GM18502 (cell line): ENCODE data around the gene HCN3.

Experiments
- ATAC-seq: cut with Tn5 transposase; IDR thresholded peaks from one replicate; pipeline ENCODE4 v1.9.1; 2021; ENCODE audit warnings: mild to moderate bottlenecking; ENCODE audit not compliant: unreplicated experiment, poor library complexity

The HCN3 gene

DNA sequence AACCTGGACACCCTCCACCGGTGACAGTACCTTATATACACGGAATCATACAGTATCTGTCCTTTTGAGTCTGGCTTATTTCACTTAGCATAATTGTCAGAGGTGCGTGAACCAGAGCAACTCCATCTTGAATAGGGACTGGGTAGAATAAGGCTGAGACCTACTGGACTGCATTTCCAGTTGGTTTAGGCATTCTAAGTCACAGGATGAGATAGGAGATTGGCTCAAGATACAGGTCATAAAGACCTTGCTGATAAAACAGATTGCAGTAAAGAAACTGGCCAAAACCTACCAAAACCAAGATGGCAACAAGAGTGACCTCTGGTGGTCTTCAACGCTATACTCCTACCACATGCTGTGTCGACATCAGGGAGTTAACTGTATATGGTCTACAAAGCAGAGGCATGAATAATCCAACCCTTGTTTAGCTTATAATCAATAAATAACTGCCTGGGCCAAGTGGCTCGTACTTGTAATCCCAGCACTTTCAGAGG, 30.0 kb downstream of the HCN3 start:
- ATAC-seq, result no peak

DNA sequence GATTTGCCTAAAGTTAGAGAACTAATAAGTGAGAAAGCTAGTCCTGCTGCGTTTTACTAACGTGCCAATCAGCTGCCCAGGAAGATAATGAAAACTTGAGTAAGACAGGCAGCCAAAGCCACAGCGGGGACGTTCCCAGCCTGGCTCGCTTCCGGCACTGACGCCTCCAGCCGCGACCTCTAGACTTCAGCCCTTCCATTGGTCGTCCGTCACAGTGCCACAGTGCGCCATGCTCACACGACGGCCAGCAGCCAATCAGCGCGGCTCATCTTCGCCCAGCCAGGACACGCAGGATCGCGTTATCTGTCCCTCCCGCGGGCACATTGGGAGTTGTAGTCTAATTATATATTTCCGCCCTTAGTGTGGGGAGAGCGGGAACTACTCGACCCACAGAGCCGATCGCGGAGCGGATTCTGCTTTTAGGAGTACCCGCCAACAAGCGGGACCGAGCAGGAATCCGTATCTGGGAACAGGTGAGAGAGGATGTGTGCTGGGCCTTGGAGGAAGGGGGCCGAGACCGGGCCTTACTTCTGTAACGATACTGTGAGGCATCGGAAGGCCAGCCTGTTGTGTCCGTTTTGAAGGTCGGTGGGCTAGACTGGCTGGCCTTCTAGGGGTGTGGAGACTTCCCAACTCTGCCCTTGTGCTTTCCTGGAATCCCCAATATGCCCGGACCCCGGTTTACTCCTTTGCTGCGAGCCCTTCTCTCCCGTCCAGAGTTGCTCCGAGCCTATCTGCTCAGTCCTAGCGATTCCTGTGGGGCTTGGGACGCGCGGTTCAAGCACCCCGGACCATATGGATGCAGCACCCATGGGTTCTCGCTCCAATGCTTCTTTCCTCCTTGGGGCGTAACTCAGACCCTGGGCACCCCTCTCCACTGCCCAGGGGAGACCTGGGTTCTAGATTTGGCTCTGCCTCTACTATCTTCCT, 31.5 kb downstream of the HCN3 start, which contains the start of gene FDPS:
Gene FDPS, plus strand, starts transcription at position 374 of the 930 bp plus-strand sequence. CDS start 924 bp downstream, outside the sequence.
- ATAC-seq, result peak; percentile 96

DNA sequence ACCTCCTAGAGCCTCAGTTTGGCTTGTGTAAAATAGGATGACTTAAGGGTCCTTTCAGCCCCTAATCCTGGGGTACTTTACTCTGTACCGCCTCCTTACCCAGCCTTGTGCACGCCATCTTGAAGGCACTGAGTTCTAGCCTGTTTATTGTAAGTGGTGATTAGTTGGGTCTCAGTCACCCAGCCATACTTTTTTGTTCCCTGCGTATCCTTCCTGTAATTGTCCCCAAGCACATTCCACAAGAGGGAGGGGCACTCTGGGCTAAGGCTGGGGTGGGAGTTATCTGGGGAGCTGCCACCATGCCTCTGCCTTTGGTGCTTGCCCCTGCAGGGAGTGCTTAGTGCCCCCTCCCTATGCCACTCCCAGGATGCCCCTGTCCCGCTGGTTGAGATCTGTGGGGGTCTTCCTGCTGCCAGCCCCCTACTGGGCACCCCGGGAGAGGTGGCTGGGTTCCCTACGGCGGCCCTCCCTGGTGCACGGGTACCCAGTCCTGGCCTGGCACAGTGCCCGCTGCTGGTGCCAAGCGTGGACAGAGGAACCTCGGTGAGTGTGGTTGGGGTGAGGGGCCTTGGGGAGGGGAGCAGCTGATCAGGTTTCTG, 32.3 kb downstream of the HCN3 start:
- ATAC-seq, result no peak

DNA sequence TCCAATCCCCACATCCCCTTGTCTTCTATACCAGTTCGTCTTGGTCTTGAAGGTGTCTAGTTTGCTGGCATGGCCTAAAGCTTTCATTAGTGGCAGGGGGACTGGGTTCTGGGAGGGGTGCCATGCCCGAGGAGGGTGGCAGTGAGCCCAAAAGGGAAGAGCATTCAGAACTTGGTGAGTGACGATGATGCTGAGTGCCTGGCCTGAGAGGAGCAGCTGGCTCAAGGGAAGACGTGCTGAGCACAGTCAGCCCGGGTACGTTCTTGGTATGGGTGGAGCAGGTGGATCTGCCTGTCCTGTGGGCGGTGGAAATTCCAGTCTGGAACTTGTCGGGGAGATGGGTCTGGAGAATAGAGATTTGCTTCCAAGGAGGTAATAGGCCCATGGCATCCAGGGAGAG, 36.0 kb downstream of the HCN3 start:
- ATAC-seq, result no peak

DNA sequence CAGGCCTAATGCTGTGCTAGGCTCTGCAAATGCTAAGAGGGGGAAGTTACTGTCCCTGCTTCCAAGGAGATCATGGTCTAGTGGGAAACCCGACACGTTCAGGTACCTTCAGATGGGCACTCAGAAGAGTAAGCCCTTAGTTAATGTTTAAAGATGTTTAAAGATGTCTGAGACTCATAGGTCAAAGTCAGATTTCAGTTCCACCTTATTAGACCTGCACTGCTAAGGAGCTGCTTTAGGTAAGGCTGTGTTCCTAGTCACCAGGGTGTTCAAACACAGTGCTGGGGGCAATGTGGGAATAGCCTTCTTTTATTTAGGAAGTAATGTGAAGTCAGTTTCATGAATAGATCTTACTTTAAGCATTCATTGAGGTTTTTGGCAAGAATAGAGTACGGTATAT, 39.7 kb downstream of the HCN3 start:
- no peak for ATAC-seq

DNA sequence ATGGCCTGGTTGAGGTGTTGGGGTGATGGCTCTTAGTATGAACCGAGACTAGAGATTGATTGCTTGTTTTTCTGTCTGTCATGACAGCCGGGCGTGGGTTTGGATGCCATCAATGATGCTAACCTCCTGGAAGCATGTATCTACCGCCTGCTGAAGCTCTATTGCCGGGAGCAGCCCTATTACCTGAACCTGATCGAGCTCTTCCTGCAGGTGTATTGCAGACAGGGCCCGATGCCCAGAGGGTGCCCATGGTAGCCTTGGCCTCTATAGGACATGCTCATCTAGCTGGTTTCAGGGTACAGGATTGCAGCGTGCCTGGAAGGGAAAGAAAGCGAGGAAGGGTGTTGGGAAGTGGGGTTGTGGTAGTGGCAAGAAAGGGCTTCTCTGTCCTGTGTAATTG, 40.8 kb downstream of the HCN3 start:
- ATAC-seq, result no peak

DNA sequence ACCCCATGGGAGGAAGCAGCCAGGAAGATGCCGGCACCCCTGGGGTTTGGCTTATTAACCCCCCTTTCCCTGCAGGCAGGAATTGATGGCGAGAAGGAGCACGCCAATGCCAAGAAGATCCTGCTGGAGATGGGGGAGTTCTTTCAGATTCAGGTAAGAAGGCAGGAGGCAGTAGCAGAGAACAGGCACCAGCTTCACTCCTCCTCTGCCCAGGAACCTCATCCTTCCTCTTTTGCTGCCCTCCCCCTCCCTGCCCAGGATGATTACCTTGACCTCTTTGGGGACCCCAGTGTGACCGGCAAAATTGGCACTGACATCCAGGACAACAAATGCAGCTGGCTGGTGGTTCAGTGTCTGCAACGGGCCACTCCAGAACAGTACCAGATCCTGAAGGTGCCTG, 42.3 kb downstream of the HCN3 start:
- ATAC-seq, result no peak

DNA sequence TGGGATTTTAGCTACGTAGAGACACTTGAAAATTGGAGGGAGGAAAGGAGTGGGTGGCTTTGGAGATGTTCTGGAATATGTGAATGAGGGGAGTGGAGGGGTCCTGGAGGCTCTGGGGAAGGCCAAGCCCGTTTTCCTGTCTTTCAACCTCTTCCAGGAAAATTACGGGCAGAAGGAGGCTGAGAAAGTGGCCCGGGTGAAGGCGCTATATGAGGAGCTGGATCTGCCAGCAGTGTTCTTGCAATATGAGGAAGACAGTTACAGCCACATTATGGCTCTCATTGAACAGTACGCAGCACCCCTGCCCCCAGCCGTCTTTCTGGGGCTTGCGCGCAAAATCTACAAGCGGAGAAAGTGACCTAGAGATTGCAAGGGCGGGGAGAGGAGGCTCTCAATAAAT, 43.0 kb downstream of the HCN3 start:
- no peak for ATAC-seq

DNA sequence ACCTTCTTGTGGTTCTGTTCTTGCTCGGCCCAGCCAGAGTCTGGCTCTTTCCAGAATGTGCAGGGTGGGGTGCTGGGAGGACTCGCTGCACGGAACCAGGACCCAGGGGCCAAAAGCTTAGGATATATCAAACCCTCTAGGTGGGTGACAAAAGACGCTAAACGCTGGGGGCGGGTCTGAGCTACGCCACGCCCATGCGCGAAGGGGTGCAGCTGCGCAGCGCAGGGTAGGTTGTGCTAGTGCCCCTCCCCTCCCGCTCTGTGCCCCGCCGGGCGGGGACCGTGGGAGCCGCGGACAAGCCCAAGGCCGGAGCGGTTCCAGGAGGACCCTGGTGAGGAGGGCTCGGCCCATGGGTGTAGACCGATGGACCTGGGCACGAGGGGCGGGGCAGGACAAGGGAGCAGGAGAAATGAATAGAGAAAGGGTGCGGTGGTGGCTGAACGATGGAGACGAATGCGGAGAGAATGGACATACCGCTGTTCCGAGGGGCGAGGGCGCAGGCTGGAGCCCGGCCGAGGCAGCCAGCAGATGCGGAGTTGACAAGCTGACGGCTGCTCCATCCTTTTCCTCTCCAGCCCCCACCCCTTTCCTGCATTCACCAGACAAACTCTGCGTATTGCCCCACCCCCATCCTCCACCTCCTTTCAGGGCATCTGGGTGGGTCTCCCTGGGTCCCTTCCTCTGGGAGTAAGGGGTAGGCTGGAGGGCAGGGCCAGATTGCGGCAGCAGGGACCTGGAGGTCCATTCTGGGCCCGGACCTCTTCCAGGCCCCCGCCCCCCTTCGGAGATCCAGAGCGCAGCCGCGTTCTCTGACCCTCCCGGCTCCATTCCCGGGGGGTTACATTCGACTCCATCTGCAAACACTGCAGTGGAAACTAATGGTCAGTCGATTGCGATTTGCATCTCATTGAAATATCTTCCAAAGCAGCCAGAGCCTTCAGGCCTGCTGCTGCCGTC, 43.7 kb downstream of the HCN3 start, which contains the start of gene RUSC1:
Gene RUSC1, plus strand, starts transcription at position 234 of the 957 bp plus-strand sequence. CDS start 880 bp downstream, outside the sequence.
- ATAC-seq, result no peak

DNA sequence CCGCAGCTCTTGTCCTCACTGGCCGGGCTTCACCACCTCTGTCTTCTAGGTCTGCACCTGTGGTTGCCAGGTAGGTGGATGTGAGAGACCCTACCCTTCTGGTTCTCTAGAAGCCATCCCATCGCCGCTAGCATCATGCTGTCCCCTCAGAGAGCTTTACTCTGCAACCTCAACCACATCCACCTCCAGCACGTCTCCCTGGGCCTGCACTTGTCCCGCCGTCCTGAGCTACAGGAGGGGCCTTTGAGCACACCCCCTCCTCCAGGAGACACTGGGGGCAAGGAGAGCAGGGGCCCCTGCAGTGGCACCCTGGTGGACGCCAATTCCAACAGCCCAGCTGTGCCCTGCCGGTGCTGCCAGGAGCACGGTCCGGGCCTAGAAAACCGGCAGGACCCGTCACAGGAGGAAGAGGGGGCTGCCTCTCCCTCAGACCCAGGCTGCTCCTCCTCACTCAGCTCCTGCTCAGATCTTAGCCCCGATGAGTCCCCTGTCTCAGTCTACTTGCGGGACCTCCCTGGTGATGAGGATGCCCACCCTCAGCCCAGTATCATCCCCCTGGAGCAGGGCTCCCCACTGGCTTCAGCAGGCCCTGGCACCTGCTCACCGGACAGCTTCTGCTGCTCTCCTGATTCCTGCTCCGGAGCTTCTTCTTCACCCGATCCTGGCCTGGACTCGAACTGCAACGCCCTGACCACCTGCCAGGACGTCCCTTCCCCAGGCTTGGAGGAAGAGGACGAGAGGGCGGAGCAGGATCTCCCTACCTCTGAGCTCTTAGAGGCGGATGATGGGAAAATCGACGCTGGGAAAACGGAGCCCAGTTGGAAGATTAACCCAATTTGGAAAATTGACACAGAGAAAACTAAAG, 44.6 kb downstream of the HCN3 start:
- ATAC-seq, result no peak

DNA sequence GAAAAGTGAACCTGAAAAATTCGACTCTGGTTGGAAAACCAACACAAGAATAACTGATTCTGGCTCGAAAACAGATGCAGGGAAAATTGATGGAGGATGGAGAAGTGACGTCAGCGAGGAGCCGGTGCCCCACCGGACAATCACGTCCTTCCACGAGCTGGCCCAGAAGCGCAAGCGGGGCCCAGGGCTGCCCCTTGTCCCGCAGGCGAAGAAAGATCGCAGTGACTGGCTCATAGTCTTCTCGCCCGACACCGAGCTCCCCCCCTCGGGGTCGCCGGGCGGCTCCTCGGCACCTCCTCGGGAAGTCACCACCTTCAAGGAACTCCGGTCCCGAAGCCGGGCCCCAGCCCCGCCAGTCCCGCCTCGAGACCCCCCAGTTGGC, 45.3 kb downstream of the HCN3 start:
- ATAC-seq, result no peak

DNA sequence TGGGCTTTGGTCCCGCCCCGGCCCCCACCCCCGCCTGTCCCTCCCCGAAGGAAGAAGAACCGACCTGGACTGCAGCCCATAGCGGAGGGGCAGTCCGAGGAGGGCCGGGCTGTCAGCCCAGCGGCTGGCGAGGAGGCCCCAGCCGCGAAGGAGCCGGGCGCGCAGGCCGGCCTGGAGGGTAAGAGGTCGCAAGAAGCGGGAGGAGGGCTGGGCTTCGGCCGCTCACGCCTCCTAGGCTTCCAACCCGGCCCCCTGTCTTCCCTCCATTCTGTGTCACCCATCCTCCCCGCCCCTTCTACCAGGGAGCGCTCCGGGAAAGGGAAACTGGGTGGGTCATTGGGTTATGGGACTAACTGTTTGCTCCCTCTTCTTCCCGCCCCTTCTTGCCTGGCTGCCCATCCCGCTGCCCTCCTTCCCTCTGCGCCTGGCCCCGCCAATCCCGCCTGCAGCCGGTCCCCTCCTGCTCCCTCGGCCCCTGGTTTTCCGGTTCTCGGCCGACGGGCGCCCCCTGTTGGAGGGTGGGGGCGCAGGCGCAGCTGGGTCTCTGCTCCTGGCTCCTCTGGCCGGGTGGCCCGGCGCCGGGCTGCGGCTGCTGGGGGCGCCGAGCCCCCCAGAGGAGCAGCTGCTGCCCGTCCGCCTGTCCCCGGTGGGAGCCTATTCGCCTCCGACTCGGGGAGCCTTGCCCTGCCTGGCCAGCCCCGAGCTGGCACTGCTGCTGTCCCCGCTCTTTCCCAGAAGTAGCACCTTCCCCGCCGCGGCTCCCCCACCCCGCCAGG, 45.9 kb downstream of the HCN3 start:
- ATAC-seq, result peak; percentile 51

DNA sequence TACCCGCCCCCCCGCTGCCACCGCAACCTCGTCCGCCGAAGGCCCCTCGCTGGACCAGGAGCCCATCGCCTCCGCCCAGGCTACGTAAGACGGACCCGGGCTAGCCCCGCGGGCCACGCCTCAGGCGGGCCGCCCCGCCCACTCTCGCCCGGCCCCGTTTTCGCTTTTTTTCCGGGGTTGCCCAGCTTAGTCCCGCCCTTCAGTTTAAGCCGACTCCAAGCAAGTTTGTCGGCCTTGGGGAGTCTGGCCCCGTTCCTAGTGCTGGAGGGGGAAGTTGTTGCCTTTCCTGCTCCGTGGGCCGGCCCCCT, 46.4 kb downstream of the HCN3 start:
- peak; percentile 47 for ATAC-seq

DNA sequence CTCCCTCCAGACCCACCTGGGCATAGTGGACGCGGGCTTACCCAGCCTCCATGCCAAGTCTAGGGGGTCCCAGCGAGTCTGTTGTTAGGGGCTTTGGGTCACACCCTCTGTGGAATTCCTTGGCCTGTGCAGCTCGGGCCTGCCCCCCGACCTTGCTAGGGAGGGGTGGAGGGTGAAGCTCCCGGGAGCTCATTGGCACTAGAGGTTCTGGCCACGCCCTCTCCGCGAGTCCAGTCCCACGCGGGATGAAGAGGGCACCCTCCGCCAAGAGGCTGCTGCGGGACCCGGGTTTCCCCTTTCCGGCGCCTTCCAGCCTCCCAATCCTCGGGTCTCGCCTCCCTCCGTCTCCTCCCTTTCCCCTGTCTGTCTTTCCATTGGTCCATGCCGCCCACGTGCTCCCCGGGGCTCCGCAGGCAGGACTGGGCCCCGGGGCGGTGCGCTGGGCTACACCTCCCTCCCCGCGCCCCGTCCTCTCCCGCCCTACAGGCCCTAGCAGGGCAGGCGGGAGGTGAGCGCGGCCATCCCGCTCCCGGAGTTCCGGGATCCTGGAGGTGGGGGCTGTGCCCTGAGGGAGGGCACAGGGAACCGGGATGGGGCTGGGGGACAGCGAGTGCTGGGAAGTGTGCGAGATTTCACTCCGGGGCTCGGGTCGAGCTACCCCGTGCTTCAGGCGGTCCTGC, 46.9 kb downstream of the HCN3 start:
- ATAC-seq, result peak; percentile 64

DNA sequence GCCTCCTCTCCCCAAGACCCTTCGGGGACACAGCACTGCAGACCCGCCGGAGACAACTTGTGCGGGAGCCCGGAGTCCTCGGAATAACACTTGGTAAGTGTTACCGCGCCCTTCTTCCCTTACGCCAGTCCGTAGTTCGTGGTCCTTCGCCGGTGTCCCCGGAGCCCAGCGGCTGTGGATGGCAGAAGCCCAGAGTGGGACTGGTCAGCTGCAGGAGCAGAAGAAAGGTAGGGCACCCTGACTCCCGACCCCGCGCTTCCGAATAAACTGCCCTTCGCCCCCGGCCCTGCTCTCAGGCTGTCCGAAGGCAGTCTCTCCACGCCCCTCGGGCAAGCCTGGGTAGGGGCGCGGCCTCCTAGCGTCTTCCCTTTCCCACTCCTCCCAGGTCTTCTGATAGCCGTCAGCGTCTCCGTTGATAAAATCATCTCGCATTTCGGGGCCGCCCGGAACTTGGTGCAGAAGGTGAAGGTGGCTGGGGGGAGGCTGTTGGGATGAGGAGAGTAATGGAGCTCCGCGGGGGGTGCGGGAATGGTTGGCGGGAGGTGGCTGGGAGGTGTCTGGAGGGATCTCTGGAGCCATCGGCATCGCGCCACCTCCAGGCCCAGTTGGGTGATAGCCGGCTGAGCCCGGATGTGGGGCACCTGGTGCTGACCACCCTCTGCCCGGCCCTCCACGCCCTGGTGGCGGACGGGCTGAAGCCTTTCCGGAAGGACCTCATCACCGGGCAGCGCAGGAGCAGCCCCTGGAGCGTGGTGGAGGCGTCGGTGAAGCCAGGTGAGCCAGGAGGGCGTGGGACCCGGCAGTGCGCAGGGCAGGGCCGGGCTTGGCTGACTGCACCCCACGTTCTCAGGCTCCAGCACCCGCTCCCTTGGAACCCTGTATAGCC, 47.7 kb downstream of the HCN3 start:
- no peak for ATAC-seq

DNA sequence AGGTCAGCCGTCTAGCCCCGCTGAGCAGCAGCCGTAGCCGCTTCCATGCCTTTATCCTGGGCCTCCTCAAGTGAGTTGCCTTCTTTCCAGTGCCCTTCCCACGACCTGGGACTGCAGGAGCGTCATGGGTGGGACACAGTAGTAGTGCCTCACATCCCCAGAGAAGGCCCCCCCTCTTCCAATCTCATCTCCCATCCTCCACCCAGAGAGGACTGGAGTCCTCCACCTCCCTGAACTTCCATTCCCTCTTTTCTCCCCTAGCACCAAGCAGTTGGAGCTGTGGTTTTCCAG, 48.3 kb downstream of the HCN3 start:
- no peak for ATAC-seq

DNA sequence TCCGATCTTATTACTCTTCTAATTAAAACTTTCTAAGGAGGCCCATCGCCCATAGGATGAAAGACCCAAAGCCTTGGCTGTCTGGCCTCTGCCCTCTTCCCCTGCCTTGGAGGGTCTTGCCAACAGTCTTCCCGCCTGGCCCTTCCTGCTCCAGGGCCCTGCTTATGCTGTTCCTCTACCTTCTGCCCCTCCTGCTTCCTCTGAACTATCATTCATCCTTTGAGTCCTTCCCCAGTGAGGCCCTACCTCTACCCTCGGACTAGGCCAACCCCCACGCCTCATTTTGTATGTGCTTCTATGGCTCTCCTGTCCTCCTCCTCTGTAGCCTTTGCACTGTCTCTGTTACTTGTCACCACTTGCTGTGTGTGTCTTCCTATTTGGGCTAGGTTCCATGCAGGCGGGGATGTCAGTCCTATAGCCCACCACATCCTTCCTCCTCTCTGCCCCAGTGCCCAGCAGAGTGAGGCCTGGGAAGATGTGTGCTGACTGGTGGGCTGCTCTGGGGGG, 48.8 kb downstream of the HCN3 start:
- no peak for ATAC-seq
